ENCODE data around the gene FAM25C. TPM values are rescaled to one million over a fixed set of nuclear protein-coding genes. Genes with fewer than 3 reads are reported as not detected.
"Not testable (repeated sequence)": the region's sequence is repeated elsewhere in the genome, so short reads cannot be mapped to it uniquely, and the experiment has no call there.

FAM25C gene
- total RNA-seq, 1 donor from 2014 or later = not detected

- not testable (repeated sequence) for H3K36me3 Mint-ChIP-seq (ENCODE audit: low read depth); DNase-seq (ENCODE audit: low spot score); H3K9me3 Mint-ChIP-seq (ENCODE audit: low read depth); H3K27me3 Mint-ChIP-seq (ENCODE audit: low read depth)
- Mint-ChIP-seq H3K4me1 (ENCODE audit: low read depth) (peaks cover 10% of the 10 kb centered on the region), H3K4me3 (ENCODE audit: unreplicated experiment) (peak overlapping the region; percentile 55), H3K27ac (ENCODE audit: unreplicated experiment) (peak overlapping the region; percentile 89)
- TF ChIP-seq CTCF (IDR thresholded peaks at IDR 0.05) = peak; percentile 50
Measured at GRCh38 chr10:47986413-47987230, 13.0 kb downstream of the FAM25C start.

GRCh38 chr10:47975409-47975808 lies 24.2 kb downstream of the FAM25C start:
- not testable (repeated sequence) for DNase-seq (ENCODE audit: low spot score); H3K9me3 Mint-ChIP-seq (ENCODE audit: low read depth); H3K27ac Mint-ChIP-seq (ENCODE audit: unreplicated experiment); H3K27me3 Mint-ChIP-seq (ENCODE audit: low read depth); H3K4me3 Mint-ChIP-seq (ENCODE audit: unreplicated experiment); H3K36me3 Mint-ChIP-seq (ENCODE audit: low read depth); H3K4me1 Mint-ChIP-seq (ENCODE audit: low read depth)

DNA sequence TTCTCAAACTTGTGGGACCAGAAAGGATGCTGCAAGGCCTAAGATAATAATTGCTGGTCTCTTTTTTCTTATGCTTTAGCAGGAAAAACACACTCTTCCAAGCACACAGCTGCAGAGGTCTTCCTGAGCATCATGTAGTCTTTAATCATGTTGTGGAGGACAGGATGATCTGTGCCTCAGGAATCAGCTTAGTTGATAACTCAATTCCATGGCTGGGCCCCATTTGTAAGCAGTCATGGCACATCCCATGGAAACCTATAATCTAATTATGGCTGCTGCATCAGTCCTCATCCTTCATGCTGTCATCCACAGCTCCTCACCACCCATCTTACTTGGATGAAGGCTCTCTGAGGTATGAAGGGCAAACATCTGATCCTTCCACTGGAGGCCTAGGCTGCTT lies 26.5 kb downstream of the FAM25C start:
- not testable (repeated sequence) for DNase-seq (ENCODE audit: low spot score); H3K4me3 Mint-ChIP-seq (ENCODE audit: unreplicated experiment); H3K36me3 Mint-ChIP-seq (ENCODE audit: low read depth); H3K9me3 Mint-ChIP-seq (ENCODE audit: low read depth); H3K27me3 Mint-ChIP-seq (ENCODE audit: low read depth); H3K4me1 Mint-ChIP-seq (ENCODE audit: low read depth); H3K27ac Mint-ChIP-seq (ENCODE audit: unreplicated experiment)

DNA sequence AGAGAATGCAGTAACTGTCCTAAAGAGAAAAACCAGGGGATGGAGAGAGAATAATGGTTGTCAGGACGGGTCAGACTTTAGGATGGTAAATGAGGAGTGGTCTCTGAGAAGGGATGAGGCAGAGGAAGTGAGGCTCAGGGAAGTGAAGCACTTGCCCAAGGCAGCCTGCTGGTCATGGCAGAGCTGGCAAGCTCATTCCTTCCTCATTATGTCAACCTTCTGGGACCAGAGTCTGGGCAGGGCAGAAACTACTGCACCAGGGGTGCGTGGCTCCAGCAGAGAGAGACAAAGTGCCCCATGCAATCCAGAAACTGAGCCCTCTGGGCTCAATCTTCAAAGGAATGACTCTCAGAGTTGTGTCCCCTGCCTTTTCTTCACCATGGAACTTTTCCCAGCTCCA lies 27.5 kb downstream of the FAM25C start:
- not testable (repeated sequence) for H3K27me3 Mint-ChIP-seq (ENCODE audit: low read depth); H3K9me3 Mint-ChIP-seq (ENCODE audit: low read depth); H3K4me3 Mint-ChIP-seq (ENCODE audit: unreplicated experiment); H3K4me1 Mint-ChIP-seq (ENCODE audit: low read depth); H3K36me3 Mint-ChIP-seq (ENCODE audit: low read depth); H3K27ac Mint-ChIP-seq (ENCODE audit: unreplicated experiment); DNase-seq (ENCODE audit: low spot score)

GRCh38 chr10:47971598-47971997 lies 28.0 kb downstream of the FAM25C start:
- DNase-seq (ENCODE audit: low spot score); H3K4me3 Mint-ChIP-seq (ENCODE audit: unreplicated experiment); H3K27me3 Mint-ChIP-seq (ENCODE audit: low read depth); H3K9me3 Mint-ChIP-seq (ENCODE audit: low read depth); H3K4me1 Mint-ChIP-seq (ENCODE audit: low read depth); H3K27ac Mint-ChIP-seq (ENCODE audit: unreplicated experiment); H3K36me3 Mint-ChIP-seq (ENCODE audit: low read depth): not testable (repeated sequence)

GRCh38 chr10:47970047-47970446 lies 29.5 kb downstream of the FAM25C start:
- not testable (repeated sequence) for DNase-seq (ENCODE audit: low spot score); H3K27me3 Mint-ChIP-seq (ENCODE audit: low read depth); H3K4me3 Mint-ChIP-seq (ENCODE audit: unreplicated experiment); H3K4me1 Mint-ChIP-seq (ENCODE audit: low read depth); H3K27ac Mint-ChIP-seq (ENCODE audit: unreplicated experiment); H3K36me3 Mint-ChIP-seq (ENCODE audit: low read depth); H3K9me3 Mint-ChIP-seq (ENCODE audit: low read depth)

- DNase-seq (ENCODE audit: low spot score); H3K4me1 Mint-ChIP-seq (ENCODE audit: low read depth); H3K36me3 Mint-ChIP-seq (ENCODE audit: low read depth); H3K9me3 Mint-ChIP-seq (ENCODE audit: low read depth); H3K27me3 Mint-ChIP-seq (ENCODE audit: low read depth); H3K4me3 Mint-ChIP-seq (ENCODE audit: unreplicated experiment); H3K27ac Mint-ChIP-seq (ENCODE audit: unreplicated experiment): not testable (repeated sequence)
Measured at GRCh38 chr10:47968988-47969387, 30.6 kb downstream of the FAM25C start.

DNA sequence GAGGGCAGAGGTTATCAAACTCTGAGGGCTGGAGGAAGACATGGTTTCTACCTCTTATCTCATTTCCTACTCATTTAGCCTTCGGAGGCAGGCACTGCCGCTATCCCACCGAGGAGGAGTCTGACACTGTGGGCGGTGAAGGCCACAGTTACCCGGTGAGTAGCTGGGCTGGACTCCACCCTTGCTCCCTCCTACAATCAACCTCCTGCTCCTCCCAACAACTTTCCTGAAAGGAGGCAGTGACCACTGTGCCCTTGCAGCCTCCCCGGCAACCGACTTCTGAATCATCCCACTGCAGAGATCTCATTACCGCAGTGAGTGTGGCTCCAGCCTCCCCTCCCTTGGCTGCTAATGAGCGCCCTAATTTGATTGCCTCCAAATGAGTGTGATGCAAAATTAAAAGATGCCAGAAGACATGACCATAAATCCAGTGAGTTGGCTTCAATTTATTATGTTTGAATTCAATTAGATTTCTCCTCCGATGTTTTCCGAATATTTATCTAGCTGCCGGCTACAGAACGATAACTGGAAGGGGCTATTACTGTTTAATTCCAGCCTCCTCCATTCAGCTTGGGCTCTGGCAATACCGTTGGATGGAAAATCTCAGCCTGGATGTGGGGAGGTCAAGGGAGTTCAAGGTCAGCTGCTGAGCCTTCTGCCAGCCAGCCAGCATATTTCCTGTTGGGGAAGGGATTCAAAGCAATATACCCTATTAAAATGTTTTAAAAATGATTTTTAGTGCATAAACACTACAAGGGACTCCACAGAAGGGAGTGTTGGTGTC lies 35.1 kb downstream of the FAM25C start:
- not testable (repeated sequence) for H3K4me3 Mint-ChIP-seq (ENCODE audit: unreplicated experiment); DNase-seq (ENCODE audit: low spot score); H3K27ac Mint-ChIP-seq (ENCODE audit: unreplicated experiment); H3K36me3 Mint-ChIP-seq (ENCODE audit: low read depth); H3K9me3 Mint-ChIP-seq (ENCODE audit: low read depth); H3K27me3 Mint-ChIP-seq (ENCODE audit: low read depth); H3K4me1 Mint-ChIP-seq (ENCODE audit: low read depth)

- not testable (repeated sequence) for H3K4me1 Mint-ChIP-seq (ENCODE audit: low read depth); H3K27me3 Mint-ChIP-seq (ENCODE audit: low read depth); DNase-seq (ENCODE audit: low spot score); H3K9me3 Mint-ChIP-seq (ENCODE audit: low read depth); H3K4me3 Mint-ChIP-seq (ENCODE audit: unreplicated experiment); H3K36me3 Mint-ChIP-seq (ENCODE audit: low read depth); H3K27ac Mint-ChIP-seq (ENCODE audit: unreplicated experiment)
Measured at GRCh38 chr10:47962785-47963184, 36.8 kb downstream of the FAM25C start.

DNA sequence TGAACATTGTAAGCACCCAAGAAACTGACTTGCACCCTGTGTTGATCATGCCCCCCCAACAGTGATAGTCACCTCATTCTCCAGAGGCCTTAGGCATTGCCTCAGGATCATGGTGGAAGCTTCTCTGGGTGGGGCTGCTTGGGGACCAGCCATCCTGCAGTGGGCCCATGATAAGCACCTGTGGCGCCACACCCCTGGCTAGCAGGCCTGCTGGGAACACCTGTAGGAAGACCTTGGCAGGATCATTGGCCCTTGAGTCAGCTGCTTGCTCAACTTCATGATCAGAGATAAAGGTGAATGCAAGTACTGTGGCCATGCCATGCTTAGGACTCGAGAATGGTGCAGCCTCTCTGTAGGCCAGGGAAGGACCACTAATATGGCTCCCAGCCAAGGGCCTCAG lies 38.9 kb downstream of the FAM25C start:
- not testable (repeated sequence) for H3K4me3 Mint-ChIP-seq (ENCODE audit: unreplicated experiment); H3K9me3 Mint-ChIP-seq (ENCODE audit: low read depth); DNase-seq (ENCODE audit: low spot score); H3K27me3 Mint-ChIP-seq (ENCODE audit: low read depth); H3K4me1 Mint-ChIP-seq (ENCODE audit: low read depth); H3K36me3 Mint-ChIP-seq (ENCODE audit: low read depth); H3K27ac Mint-ChIP-seq (ENCODE audit: unreplicated experiment)

DNA sequence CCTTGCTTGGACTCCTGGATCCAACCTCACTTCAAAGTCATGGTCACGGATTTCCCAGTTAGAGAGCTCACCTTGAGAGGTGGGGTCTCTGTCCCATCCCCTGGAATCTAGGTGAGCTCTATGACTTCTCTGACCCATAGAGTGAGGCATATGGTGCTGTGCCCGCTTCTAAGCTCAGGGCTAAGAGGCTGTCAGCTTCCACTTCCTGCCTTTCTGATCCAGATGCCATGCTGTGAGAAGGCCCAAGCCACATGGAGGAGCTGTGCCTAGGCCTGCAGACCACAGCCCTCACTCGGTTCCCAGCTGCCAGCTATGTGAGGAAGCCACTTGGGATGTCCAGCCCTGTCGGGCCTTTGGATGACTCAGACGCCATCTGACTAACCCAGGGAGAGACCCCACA lies 39.9 kb downstream of the FAM25C start:
- H3K27ac Mint-ChIP-seq (ENCODE audit: unreplicated experiment); DNase-seq (ENCODE audit: low spot score): not testable (repeated sequence)

DNA sequence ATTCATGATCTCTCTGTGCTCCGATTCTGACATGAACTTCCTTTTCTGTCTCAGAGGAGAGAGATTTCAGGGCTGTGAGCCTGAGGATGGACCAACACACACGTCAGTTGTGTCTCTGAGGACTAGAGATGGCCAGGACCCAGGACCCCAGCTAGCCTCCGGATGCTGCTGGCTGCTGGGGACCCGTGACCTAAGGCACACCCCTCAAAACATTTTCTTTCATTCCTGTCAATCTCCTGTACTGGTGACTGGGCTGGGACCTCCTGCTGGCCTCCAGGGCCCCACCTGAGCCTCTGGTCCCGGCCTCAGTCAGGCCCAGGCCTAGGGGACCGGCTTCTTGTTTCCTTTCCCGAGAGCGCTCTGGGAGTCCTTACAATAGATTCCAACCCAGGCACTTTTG lies 42.4 kb downstream of the FAM25C start:
- not testable (repeated sequence) for H3K4me1 Mint-ChIP-seq (ENCODE audit: low read depth); DNase-seq (ENCODE audit: low spot score); H3K36me3 Mint-ChIP-seq (ENCODE audit: low read depth); H3K27me3 Mint-ChIP-seq (ENCODE audit: low read depth); H3K9me3 Mint-ChIP-seq (ENCODE audit: low read depth); H3K27ac Mint-ChIP-seq (ENCODE audit: unreplicated experiment); H3K4me3 Mint-ChIP-seq (ENCODE audit: unreplicated experiment)

More for the DNA sequence above, 39.9 kb downstream of the FAM25C start:
- not testable (repeated sequence) for H3K4me1 Mint-ChIP-seq (ENCODE audit: low read depth); H3K36me3 Mint-ChIP-seq (ENCODE audit: low read depth); H3K4me3 Mint-ChIP-seq (ENCODE audit: unreplicated experiment); H3K27me3 Mint-ChIP-seq (ENCODE audit: low read depth); H3K9me3 Mint-ChIP-seq (ENCODE audit: low read depth)
